Stimulated activated CD4-positive, alpha-beta T cell treated with anti-CD3 and anti-CD28 coated beads, TNF-alpha, amount 100 ng/mL, for 24 hours (primary cell): ENCODE results near the gene MNS1.
A peak's percentile ranks its signal among the peaks of the same experiment; 100 is the strongest.
"Not testable (repeated sequence)": the region's sequence is repeated elsewhere in the genome, so short reads cannot be mapped to it uniquely, and the experiment has no call there.

Experiments
- DNase-seq, 3 experiments: peaks; one replicate each; pipeline ENCODE4 v3.0.0-alpha.2; 2020; ENCODE audit warnings: low read depth in 3 of 3

The MNS1 gene, protein sequence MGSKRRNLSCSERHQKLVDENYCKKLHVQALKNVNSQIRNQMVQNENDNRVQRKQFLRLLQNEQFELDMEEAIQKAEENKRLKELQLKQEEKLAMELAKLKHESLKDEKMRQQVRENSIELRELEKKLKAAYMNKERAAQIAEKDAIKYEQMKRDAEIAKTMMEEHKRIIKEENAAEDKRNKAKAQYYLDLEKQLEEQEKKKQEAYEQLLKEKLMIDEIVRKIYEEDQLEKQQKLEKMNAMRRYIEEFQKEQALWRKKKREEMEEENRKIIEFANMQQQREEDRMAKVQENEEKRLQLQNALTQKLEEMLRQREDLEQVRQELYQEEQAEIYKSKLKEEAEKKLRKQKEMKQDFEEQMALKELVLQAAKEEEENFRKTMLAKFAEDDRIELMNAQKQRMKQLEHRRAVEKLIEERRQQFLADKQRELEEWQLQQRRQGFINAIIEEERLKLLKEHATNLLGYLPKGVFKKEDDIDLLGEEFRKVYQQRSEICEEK

GRCh38 chr15:56464893-56465520, at the start of gene MNS1:
MNS1 (minus strand) TSS chr15:56465137; CDS start chr15:56464972, 165 bp downstream.
- peak; percentile 27 to 77 (median 43) for DNase-seq

GRCh38 chr15:56496635-56497034, 31.7 kb upstream of the MNS1 start:
- DNase-seq, result no peak

DNA sequence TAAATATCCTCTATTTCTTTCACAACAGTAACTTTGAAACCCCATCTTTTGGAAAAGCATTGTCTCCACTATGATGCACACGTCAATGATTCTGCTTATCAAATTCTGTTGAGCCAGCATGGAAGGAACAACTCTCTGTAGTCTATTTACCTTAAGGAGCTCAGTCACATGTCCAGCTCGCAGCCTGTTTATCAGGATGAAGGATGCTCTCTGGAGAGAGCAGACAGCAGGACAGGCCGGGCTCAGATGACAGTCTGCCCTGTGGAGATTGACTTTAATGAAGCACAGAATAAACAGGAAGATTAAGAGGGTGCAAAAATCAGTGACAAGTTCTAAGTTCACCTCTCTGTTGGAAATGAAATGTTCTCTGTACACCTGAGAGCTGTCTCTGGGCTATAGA, 30.6 kb upstream of the MNS1 start:
- DNase-seq, result no peak

- DNase-seq, result no peak
These were observed 30.1 kb upstream of the MNS1 start for GRCh38 chr15:56495053-56495452.

- no peak for DNase-seq
These were observed 28.0 kb upstream of the MNS1 start for GRCh38 chr15:56492791-56493555.

- no peak for DNase-seq
These were observed 27.3 kb upstream of the MNS1 start for GRCh38 chr15:56492236-56492635.

DNA sequence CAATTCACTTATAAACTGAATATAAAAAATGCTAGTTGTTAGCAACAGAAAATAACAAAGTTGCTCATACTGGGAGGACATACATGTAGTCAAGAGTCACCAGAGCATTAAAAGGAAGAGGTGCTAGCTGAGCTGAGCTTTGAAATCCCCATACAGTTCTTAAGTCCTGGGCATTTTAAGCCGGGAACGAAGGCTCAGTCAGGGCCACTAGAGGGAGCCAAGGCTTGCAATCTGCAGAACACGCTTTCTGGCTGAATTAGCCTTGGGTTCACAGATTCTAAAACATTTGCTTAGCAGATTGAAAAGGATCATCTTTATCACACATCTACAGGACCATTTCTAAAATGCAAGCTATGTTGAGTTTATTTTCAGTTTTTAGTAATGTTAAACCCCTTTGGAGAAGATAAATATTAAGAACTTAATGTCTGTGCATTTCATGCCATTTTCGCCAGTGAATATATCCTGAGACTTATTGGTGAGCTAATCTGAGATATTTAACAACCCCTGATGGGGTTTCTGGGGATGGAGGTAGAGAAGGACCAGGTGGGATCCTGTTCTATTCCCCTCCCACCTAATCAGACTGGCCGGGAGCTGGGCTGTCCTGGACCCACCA, 26.3 kb upstream of the MNS1 start:
- peak; percentile 19 to 45 (median 29) for DNase-seq

DNA sequence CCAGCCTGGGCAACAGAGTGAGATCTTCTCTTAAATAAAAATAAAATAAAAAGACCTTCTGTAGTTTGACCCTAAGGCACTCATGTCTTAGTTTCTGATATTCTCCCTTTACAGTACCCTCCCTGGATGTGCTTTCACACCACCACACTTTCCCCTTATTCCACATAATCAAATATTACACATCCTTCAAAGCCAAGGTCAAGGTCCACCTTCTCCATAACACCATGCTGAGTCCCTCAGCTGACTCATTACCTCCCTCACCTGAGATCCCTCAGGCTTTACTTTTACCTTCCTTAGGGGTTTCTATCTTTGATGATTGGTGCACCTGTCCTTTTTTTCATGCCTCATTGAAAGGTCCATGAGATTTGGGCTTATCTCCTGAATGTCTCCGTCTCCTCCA, 25.5 kb upstream of the MNS1 start:
- no peak for DNase-seq

- DNase-seq, result not testable (repeated sequence)
These were observed 21.3 kb upstream of the MNS1 start for GRCh38 chr15:56486206-56486605.

DNA sequence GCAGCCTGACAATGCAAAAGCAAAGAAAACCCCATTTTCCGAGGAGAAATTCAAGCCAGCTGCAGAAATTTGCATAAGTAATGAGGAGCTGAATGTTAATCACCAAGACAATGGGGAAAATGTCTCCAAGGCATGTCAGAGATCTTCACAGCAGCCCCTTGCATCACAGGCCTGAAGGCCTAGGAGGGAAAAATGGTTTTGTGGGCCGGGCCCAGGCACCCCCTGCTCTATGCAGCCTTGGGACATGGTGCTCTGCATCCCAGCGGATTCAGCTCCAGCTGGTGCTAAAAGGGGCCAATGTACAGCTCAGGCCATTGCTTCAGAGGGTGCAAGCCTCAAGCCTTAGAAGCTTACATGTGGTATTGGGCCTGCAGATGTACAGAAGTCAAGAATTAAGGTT, 20.5 kb upstream of the MNS1 start:
- not testable (repeated sequence) for DNase-seq

DNA sequence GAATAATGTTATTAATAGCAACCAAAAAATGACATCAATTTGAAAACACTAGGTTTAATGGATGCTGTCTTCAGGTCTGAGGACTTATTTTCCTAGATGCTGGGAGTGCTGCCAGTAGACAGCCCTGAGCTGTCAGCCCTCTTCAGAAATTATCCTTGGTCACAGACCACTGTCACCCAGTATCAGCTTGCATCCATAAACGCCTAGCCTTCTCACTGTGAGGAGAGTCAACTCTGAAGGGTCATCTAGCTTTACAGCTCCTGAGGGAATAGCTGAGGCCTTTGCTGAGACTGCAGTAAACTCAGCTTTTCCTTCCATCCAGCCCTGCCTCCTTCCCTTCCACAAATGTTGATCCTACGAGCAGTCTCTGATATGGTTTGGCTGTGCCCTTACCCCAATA, 19.4 kb upstream of the MNS1 start:
- no peak for DNase-seq

DNA sequence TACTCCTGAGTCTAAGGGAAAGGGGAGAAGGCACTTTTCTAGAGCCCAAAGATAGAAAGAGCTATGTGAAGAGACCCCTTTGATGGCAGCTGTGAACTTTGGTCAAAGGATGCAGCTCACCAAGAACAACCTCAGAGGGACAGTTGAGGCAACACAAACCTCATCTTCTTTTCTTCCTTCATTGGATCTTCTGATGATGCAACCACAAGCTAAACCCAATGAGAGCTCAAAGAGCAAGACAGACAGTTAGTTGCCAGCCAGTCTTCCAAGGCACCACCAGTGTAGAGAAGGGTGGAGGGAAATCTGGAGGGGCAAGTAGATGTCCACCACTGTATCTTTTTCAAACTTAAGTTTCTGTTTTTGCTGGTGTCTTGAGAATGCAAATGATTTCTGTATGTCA, 10.4 kb upstream of the MNS1 start:
- no peak for DNase-seq

- DNase-seq, result no peak
These were observed 8.1 kb upstream of the MNS1 start for GRCh38 chr15:56473017-56473416.

DNA sequence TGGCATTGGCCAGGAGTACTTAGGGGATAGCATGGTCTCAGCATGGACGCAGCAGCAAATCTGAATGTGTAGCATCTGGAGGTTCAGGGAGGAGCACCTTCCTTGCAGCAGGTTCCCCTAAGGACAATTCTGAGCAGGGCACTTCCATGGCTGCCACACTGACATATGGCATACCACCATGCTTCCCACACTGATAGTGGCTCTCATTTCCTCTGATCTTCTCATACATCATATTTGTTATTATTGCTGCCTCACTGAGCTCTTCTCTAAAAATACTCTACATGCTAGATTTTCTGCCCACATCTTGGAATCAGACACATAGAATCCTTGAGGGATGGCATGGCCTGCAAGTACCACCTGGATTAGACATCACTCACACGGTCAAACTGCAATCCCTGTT, 7.3 kb upstream of the MNS1 start:
- DNase-seq, result no peak

- DNase-seq, result no peak
These were observed 6.6 kb upstream of the MNS1 start for GRCh38 chr15:56471440-56472069.

- DNase-seq, result no peak
These were observed 4.5 kb upstream of the MNS1 start for GRCh38 chr15:56469483-56469882.

DNA sequence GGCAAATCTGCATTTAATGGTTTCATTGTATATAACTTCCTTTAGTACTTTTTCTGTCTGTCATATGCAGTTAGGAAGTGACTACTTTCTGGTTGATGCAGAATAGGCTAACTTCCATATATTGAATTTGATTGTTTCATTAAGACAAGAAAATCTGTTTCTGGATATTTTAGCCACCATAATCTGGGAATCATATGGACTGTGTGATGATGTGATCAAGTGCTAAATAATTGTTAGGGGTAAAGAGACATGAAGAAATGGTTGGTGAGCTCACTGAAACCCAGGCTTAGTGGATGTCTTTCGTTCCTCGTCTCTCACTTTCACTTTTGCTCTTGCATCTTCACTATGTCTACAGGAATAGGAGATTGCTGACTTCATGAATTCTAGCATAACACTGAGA, 3.5 kb upstream of the MNS1 start:
- no peak for DNase-seq

GRCh38 chr15:56467616-56468015, 2.7 kb upstream of the MNS1 start:
- no peak for DNase-seq

- no peak for DNase-seq
These were observed 4.0 kb downstream of the MNS1 start for GRCh38 chr15:56460947-56461346.

- DNase-seq, result no peak
These were observed 4.9 kb downstream of the MNS1 start for GRCh38 chr15:56460071-56460470.

DNA sequence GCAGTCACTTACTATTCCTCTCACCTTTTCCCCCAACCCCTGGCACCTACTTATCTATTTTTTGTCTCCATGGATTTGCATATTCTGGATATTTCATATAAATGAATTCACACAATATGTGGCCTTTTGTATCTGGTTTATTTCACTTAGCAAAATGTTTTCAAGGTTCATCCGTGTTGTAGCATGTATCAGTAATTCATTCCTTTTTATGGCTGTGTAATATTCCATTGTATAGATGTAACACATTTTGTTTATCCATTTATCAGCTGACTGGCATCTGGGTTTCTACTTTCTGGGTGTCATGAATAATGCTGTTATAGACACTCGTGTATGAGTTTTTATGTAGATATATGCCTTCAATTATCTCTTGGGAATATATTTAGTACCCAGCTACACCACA, 5.8 kb downstream of the MNS1 start:
- DNase-seq, result no peak

DNA sequence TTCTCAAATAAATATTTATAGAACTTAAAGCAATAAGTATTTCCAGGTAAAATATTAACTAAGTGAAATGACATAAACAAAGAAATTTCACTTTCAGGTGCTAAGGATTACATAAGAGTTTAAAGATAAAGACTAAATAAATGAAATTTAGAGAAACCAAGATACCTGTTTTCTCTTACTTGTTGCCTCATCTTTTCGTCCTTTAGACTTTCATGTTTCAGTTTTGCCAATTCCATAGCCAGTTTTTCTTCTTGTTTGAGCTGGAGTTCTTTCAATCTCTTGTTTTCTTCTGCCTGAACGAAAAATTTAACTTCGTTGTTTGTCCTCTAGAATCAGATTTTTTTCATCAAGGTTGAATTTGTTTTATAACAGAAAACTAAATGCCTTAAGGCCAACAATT, 8.7 kb downstream of the MNS1 start:
- DNase-seq, result no peak
